ENCODE data around the gene FAM110A. TPM values are rescaled to one million over a fixed set of nuclear protein-coding genes. Genes with fewer than 3 reads are reported as not detected.

Gene FAM110A
- total and polyA plus RNA-seq, 9 of the 15 experiments (the other 6 are each of a cell fraction or from before 2014, with no cell fraction given): 0.73 to 15.5 (median 3.6) TPM

DNA sequence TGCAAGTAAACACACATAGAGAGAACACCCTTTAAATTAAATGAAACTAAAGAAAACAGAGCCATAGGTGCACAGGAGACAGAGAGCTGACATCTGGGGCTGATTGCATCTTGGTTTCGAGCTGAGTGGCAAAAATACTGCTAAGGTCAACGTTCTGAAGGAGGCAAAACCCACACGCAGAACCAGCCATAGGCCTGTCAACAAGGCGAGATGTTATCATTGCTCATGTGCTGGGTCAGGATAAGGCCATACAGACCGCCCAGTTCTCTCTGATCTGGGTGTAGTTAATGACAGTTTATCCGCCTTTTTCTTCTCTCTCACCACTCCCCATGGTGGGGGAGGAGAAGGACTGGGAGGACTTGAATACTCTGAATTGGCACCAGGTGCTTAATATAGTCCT is 4.5 kb upstream of the FAM110A start (continued):
- TF ChIP-seq, protein P1, sequence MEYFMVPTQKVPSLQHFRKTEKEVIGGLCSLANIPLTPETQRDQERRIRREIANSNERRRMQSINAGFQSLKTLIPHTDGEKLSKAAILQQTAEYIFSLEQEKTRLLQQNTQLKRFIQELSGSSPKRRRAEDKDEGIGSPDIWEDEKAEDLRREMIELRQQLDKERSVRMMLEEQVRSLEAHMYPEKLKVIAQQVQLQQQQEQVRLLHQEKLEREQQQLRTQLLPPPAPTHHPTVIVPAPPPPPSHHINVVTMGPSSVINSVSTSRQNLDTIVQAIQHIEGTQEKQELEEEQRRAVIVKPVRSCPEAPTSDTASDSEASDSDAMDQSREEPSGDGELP (CRISPR knock-in tag; IDR thresholded peaks at IDR 0.05; ENCODE audit: borderline replicate concordance): peak; percentile 75
- TF ChIP-seq, protein P2, sequence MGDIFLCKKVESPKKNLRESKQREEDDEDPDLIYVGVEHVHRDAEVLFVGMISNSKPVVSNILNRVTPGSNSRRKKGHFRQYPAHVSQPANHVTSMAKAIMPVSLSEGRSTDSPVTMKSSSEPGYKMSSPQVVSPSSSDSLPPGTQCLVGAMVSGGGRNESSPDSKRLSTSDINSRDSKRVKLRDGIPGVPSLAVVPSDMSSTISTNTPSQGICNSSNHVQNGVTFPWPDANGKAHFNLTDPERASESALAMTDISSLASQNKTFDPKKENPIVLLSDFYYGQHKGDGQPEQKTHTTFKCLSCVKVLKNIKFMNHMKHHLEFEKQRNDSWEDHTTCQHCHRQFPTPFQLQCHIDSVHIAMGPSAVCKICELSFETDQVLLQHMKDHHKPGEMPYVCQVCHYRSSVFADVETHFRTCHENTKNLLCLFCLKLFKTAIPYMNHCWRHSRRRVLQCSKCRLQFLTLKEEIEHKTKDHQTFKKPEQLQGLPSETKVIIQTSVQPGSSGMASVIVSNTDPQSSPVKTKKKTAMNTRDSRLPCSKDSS (IDR thresholded peaks at IDR 0.05; ENCODE audit: low read depth, partially characterized antibody): no peak
- TF ChIP-seq GATAD2B (IDR thresholded peaks at IDR 0.05; ENCODE audit: borderline replicate concordance) (peak; percentile 92; the same call in 1 of the 2 replicates), STAT5B (CRISPR knock-in tag; IDR thresholded peaks at IDR 0.05) (no peak), SIN3B (IDR thresholded peaks at IDR 0.05; ENCODE audit: low read depth) (no peak), ZKSCAN1 (IDR thresholded peaks at IDR 0.05; ENCODE audit: low read depth, low read length) (no peak), U2AF1 (optimal IDR thresholded peaks at IDR 0.05; ENCODE audit: low read depth, low read length) (no peak), DNMT1 (IDR thresholded peaks at IDR 0.05) (no peak), ELF1 (tag; IDR thresholded peaks at IDR 0.05) (no peak), KAT7 (CRISPR knock-in tag; IDR thresholded peaks at IDR 0.05; ENCODE audit: borderline replicate concordance) (no peak; the same call in 1 of the 2 replicates), SMARCC2 (IDR thresholded peaks at IDR 0.05; ENCODE audit: low read depth) (peak; percentile 88), KAT2B (IDR thresholded peaks at IDR 0.05; ENCODE audit: low read depth, low read length) (no peak), ARNT (IDR thresholded peaks at IDR 0.05) (peak in 1 of 2 experiments; percentile 87; a peak in 2 of 4 replicates), RFX1 (IDR thresholded peaks at IDR 0.05) (no peak), MAFG (tag; conservative IDR thresholded peaks at IDR 0.05) (peak; percentile 29), RB1 (IDR thresholded peaks at IDR 0.05; ENCODE audit: low read depth) (no peak)
- TF ChIP-seq, protein P3, sequence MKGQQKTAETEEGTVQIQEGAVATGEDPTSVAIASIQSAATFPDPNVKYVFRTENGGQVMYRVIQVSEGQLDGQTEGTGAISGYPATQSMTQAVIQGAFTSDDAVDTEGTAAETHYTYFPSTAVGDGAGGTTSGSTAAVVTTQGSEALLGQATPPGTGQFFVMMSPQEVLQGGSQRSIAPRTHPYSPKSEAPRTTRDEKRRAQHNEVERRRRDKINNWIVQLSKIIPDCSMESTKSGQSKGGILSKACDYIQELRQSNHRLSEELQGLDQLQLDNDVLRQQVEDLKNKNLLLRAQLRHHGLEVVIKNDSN (CRISPR knock-in tag; IDR thresholded peaks at IDR 0.05): no peak
- TF ChIP-seq, protein P4, sequence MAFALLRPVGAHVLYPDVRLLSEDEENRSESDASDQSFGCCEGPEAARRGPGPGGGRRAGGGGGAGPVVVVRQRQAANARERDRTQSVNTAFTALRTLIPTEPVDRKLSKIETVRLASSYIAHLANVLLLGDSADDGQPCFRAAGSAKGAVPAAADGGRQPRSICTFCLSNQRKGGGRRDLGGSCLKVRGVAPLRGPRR (CRISPR knock-in tag; IDR thresholded peaks at IDR 0.05): no peak
- TF ChIP-seq, protein P5, sequence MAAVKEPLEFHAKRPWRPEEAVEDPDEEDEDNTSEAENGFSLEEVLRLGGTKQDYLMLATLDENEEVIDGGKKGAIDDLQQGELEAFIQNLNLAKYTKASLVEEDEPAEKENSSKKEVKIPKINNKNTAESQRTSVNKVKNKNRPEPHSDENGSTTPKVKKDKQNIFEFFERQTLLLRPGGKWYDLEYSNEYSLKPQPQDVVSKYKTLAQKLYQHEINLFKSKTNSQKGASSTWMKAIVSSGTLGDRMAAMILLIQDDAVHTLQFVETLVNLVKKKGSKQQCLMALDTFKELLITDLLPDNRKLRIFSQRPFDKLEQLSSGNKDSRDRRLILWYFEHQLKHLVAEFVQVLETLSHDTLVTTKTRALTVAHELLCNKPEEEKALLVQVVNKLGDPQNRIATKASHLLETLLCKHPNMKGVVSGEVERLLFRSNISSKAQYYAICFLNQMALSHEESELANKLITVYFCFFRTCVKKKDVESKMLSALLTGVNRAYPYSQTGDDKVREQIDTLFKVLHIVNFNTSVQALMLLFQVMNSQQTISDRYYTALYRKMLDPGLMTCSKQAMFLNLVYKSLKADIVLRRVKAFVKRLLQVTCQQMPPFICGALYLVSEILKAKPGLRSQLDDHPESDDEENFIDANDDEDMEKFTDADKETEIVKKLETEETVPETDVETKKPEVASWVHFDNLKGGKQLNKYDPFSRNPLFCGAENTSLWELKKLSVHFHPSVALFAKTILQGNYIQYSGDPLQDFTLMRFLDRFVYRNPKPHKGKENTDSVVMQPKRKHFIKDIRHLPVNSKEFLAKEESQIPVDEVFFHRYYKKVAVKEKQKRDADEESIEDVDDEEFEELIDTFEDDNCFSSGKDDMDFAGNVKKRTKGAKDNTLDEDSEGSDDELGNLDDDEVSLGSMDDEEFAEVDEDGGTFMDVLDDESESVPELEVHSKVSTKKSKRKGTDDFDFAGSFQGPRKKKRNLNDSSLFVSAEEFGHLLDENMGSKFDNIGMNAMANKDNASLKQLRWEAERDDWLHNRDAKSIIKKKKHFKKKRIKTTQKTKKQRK (IDR thresholded peaks at IDR 0.05; ENCODE audit: borderline replicate concordance, low read depth, low read length): no peak
- TF ChIP-seq, protein P6, sequence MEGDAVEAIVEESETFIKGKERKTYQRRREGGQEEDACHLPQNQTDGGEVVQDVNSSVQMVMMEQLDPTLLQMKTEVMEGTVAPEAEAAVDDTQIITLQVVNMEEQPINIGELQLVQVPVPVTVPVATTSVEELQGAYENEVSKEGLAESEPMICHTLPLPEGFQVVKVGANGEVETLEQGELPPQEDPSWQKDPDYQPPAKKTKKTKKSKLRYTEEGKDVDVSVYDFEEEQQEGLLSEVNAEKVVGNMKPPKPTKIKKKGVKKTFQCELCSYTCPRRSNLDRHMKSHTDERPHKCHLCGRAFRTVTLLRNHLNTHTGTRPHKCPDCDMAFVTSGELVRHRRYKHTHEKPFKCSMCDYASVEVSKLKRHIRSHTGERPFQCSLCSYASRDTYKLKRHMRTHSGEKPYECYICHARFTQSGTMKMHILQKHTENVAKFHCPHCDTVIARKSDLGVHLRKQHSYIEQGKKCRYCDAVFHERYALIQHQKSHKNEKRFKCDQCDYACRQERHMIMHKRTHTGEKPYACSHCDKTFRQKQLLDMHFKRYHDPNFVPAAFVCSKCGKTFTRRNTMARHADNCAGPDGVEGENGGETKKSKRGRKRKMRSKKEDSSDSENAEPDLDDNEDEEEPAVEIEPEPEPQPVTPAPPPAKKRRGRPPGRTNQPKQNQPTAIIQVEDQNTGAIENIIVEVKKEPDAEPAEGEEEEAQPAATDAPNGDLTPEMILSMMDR (IDR thresholded peaks at IDR 0.05 in 2 of 3, conservative IDR thresholded peaks at IDR 0.05 in 1 of 3; ENCODE audit: insufficient read depth in 2 of 3, low read depth in 1 of 3, low read length in 3 of 3): no peak
